ENCODE results near the gene FKBP15. TPM values are rescaled to one million over a fixed set of nuclear protein-coding genes. Genes with fewer than 3 reads are reported as not detected.

The FKBP15 gene, protein sequence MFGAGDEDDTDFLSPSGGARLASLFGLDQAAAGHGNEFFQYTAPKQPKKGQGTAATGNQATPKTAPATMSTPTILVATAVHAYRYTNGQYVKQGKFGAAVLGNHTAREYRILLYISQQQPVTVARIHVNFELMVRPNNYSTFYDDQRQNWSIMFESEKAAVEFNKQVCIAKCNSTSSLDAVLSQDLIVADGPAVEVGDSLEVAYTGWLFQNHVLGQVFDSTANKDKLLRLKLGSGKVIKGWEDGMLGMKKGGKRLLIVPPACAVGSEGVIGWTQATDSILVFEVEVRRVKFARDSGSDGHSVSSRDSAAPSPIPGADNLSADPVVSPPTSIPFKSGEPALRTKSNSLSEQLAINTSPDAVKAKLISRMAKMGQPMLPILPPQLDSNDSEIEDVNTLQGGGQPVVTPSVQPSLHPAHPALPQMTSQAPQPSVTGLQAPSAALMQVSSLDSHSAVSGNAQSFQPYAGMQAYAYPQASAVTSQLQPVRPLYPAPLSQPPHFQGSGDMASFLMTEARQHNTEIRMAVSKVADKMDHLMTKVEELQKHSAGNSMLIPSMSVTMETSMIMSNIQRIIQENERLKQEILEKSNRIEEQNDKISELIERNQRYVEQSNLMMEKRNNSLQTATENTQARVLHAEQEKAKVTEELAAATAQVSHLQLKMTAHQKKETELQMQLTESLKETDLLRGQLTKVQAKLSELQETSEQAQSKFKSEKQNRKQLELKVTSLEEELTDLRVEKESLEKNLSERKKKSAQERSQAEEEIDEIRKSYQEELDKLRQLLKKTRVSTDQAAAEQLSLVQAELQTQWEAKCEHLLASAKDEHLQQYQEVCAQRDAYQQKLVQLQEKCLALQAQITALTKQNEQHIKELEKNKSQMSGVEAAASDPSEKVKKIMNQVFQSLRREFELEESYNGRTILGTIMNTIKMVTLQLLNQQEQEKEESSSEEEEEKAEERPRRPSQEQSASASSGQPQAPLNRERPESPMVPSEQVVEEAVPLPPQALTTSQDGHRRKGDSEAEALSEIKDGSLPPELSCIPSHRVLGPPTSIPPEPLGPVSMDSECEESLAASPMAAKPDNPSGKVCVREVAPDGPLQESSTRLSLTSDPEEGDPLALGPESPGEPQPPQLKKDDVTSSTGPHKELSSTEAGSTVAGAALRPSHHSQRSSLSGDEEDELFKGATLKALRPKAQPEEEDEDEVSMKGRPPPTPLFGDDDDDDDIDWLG
- 10 to 100 TPM; 18.1 to 23.0 (median 20.6) TPM for total RNA-seq

DNA sequence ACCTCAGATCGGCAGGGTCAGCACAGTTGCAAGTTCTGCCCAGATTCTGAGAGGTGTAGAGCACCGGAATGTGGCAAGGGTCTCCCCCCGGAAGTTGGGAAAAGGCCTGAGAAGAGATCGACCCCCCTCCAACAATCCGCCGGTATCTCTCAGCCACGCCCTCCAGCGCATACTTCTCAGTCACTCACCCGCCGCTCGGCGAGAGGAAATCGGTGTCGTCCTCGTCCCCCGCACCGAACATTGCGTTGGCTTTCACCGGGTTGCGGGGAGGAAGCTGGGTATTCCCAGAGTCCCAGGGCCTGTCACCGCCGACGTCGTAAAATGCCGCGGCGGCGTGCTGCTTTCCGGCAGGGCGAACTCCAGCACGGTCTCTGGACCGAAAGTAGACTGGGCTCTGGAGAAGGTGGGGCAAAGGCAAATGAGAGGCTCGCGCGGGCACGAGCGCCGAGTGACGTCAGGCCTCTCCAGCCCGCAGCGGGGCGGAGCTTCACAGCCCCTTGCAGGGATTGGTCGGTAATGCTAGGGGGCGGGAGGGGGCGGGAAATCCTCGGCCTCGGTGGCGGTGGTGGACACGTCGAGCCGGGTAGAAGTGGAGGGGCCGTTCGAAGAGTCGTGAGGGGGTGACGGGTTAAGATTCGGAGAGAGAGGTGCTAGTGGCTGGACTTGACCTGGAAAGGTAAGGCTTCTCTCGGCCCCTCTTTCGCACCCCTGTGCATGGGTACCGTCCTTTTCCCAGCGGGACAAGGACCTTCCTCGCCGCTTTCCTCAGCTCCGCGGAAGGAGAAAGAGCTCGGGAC lies at the start of gene FKBP15, which contains the start of gene SLC31A1:
FKBP15 (minus strand) TSS at position 275 of the 797 bp plus-strand sequence; CDS start at position 241, 34 bp downstream.
SLC31A1 (plus strand) TSS at position 542 of the 797 bp plus-strand sequence. CDS start 34,605 bp downstream, outside the sequence.
- Histone ChIP-seq H3K9me3 (no peaks in the 10 kb centered on the region), H3K27ac (replicated peaks in 1 of 4) (peak within 1 kb of the TSS; percentile 88 to 93 (median 91)), H3K4me1 (peaks cover 29 to 55% (median 45%) of the 10 kb centered on the region in 4 donors), H3K4me3 (peak within 1 kb of the TSS; percentile 65 to 89 (median 86)), H3K36me3 (no peaks in the 10 kb centered on the region), H3K27me3 (no peaks in the 10 kb centered on the region)
- under 1% methylated on average over 52 of the region's 65 CpGs for WGBS
- TF ChIP-seq EP300 (IDR thresholded peaks at IDR 0.05) (no peak), POLR2AphosphoS5 (IDR thresholded peaks at IDR 0.05) (peak; percentile 84 to 98), POLR2A (IDR thresholded peaks at IDR 0.05; ENCODE audit: low read depth) (peak; percentile 45)
- TF ChIP-seq, protein P1, sequence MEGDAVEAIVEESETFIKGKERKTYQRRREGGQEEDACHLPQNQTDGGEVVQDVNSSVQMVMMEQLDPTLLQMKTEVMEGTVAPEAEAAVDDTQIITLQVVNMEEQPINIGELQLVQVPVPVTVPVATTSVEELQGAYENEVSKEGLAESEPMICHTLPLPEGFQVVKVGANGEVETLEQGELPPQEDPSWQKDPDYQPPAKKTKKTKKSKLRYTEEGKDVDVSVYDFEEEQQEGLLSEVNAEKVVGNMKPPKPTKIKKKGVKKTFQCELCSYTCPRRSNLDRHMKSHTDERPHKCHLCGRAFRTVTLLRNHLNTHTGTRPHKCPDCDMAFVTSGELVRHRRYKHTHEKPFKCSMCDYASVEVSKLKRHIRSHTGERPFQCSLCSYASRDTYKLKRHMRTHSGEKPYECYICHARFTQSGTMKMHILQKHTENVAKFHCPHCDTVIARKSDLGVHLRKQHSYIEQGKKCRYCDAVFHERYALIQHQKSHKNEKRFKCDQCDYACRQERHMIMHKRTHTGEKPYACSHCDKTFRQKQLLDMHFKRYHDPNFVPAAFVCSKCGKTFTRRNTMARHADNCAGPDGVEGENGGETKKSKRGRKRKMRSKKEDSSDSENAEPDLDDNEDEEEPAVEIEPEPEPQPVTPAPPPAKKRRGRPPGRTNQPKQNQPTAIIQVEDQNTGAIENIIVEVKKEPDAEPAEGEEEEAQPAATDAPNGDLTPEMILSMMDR (IDR thresholded peaks at IDR 0.05): peak in 1 of 3 experiments; percentile 20
- intact Hi-C loops (cut with DNase I): loop anchor here (5.0 kb wide), 2 partner anchors 51 to 69 kb away; partner anchors contain the start of gene SLC31A2
- peak; percentile 100 for DNase-seq (ENCODE audit: extremely low spot score)

DNA sequence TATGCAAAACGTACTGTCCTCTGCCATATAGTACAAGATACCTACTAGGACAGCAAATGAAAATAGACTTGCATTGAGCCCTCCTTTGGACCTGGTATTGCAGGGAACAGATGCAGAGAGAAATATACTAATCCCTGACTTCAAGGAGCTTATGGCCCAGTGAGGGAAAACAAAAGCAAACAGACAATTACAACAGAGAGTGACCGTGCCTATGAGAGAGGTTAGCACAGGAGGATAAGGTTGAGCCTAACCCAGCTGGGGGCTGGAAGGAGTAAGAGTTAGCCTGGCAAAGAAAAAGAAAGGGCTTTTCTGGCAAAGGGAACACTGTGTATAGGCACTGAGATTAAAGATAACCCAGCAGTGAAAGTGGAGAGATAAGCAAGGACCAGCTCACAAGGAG lies 48.8 kb upstream of the FKBP15 start:
- H3K36me3 ChIP-seq: peaks cover 59 to 76% (median 71%) of the 10 kb centered on the region in 4 donors
- H3K27me3 ChIP-seq: no peaks in the 10 kb centered on the region
- no peak overlapping the region for H3K27ac ChIP-seq (replicated peaks in 1 of 4)
- intact Hi-C loops (cut with DNase I): loop anchor here (5.0 kb wide), 3 partner anchors 48 to 387 kb away; partner anchors contain the start of genes FKBP15 and SLC31A1
- no peak for DNase-seq (ENCODE audit: extremely low spot score)
- peaks cover 8 to 16% (median 13%) of the 10 kb centered on the region in 4 donors for H3K4me1 ChIP-seq
- H3K4me3 ChIP-seq: no peak overlapping the region
- no peak for TF ChIP-seq EP300 (IDR thresholded peaks at IDR 0.05)
- TF ChIP-seq, protein P1 (IDR thresholded peaks at IDR 0.05): no peak
- no peak for TF ChIP-seq POLR2A (IDR thresholded peaks at IDR 0.05; ENCODE audit: low read depth)
- TF ChIP-seq POLR2AphosphoS5 (IDR thresholded peaks at IDR 0.05): no peak
- 89% methylated on average over 2 of the region's 2 CpGs for WGBS
- H3K9me3 ChIP-seq: no peaks in the 10 kb centered on the region

DNA sequence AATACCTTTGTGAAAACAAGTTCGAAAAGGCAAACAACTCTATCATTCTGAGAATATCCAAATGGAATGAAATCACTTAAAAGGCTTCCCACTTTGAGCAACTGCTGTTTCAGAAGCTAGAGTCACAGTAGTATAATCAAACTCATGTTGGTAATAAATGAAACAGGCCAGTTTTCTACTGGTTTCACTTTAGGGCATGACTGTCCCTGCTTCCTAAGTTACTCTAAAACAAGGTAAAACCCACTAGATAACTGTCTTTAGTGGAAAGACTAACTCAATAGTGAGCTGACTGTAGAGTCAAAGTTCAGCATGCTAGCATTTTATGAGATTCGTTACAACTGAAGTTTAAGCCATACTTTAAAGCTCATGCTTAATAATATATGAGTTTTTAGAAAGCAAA lies 48.3 kb upstream of the FKBP15 start:
- H3K9me3 ChIP-seq: no peaks in the 10 kb centered on the region
- DNase-seq (ENCODE audit: extremely low spot score): no peak
- intact Hi-C loops (cut with DNase I): no loop called here
- 86% methylated on average over 2 of the region's 2 CpGs for WGBS
- no peak overlapping the region for H3K27ac ChIP-seq (replicated peaks in 1 of 4)
- H3K27me3 ChIP-seq: no peaks in the 10 kb centered on the region
- H3K36me3 ChIP-seq: peaks cover 59 to 76% (median 72%) of the 10 kb centered on the region in 4 donors
- TF ChIP-seq, protein P1 (IDR thresholded peaks at IDR 0.05): no peak
- TF ChIP-seq POLR2AphosphoS5 (IDR thresholded peaks at IDR 0.05) (no peak), POLR2A (IDR thresholded peaks at IDR 0.05; ENCODE audit: low read depth) (no peak), EP300 (IDR thresholded peaks at IDR 0.05) (no peak)
- H3K4me1 ChIP-seq: peaks cover 6 to 11% (median 9%) of the 10 kb centered on the region in 4 donors
- no peak overlapping the region for H3K4me3 ChIP-seq

Measured in esophagus muscularis mucosa (tissue), 4 donors.